PFSK-1 (cell line): Measurements from ENCODE around the gene SCART1.

Source experiments
- FOXP2 ChIP-seq: optimal IDR thresholded peaks from 2 replicates; pipeline ENCODE3; 2011; ENCODE audit warnings: borderline replicate concordance, control low read depth, inconsistent platforms; ENCODE audit not compliant: insufficient read depth; ENCODE audit errors: extremely low read length, extremely low read depth
- POLR2AphosphoS5 ChIP-seq: IDR thresholded peaks from 2 replicates; pipeline ENCODE4 v1.6.1; 2012; ENCODE audit warnings: low read depth, mild to moderate bottlenecking, control low read depth, low read length, moderate library complexity
- REST ChIP-seq, 2 experiments: IDR thresholded peaks; 2 replicates each; pipeline versions ENCODE4 v1.6.1 to v1.8.0; 2011 to 2012; ENCODE audit warnings: low read depth in 2 of 2, low read length in 2 of 2, control low read depth in 1 of 2, inconsistent platforms in 1 of 2, mild to moderate bottlenecking in 1 of 2, moderate library complexity in 1 of 2; ENCODE audit not compliant: insufficient read depth in 1 of 2
- SIN3A ChIP-seq: IDR thresholded peaks from 2 replicates; pipeline ENCODE4 v1.6.1; 2012; ENCODE audit warnings: mild to moderate bottlenecking, low read length, moderate library complexity, borderline replicate concordance; ENCODE audit not compliant: insufficient read depth
- TAF1 ChIP-seq: IDR thresholded peaks from 2 replicates; pipeline ENCODE4 v1.6.1; 2012; ENCODE audit warnings: low read length, control low read depth, borderline replicate concordance; ENCODE audit not compliant: insufficient read depth

Gene SCART1

DNA sequence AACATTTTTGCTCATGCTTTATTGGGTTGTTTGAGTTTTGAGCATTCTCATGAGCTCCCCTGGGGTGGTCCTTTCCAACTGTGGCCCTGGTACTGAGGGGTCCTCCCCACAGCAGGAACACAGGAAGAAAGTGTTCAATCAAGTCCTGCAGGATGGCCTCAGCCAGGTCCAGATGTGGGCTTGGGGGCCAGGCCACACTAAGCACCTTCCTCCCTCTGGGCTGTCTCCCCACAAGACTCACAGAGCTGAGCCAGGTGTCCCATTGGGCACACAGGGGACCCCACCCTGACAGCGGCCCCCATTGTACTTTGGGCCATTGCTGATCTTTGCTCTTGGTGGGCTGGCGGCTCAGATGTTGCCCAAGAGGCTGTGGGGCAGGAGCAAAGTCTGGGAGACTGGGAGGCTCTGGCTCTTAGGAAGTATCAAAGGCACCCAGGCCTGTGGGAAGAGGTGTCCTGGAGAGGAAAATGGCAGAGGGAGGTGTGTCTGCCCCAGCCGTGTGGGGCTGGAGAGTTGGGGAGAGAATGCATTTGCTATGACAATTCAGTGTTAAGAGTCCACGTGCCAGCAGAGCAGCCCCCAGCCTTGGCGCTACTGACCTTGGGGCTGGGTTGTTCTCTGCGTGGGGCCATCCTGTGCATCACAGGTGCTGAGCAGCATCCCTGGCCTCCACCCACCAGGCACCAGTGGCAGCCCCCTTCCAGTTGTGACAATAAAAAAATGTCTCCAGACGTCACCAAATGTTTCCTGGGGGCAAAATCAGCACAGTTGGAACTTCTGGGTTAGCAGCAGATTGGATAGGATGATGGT lies 17.8 kb downstream of the SCART1 start:
- TF ChIP-seq REST (IDR thresholded peaks at IDR 0.05; ENCODE audit: insufficient read depth in 1 of 2, low read depth in 2 of 2, low read length in 2 of 2) (no peak), FOXP2 (no peak), SIN3A (no peak), TAF1 (no peak), POLR2AphosphoS5 (no peak)

- no peak for TF ChIP-seq REST (IDR thresholded peaks at IDR 0.05; ENCODE audit: insufficient read depth in 1 of 2, low read depth in 2 of 2, low read length in 2 of 2)
- TF ChIP-seq POLR2AphosphoS5: no peak
- TF ChIP-seq FOXP2: no peak
- no peak for TF ChIP-seq SIN3A
- TF ChIP-seq TAF1: no peak
Observed at GRCh38 chr10:133473270-133473669, 19.5 kb downstream of the SCART1 start.

GRCh38 chr10:133474027-133474426 lies 20.3 kb downstream of the SCART1 start:
- TF ChIP-seq SIN3A: no peak
- no peak for TF ChIP-seq POLR2AphosphoS5
- TF ChIP-seq TAF1: no peak
- no peak for TF ChIP-seq FOXP2
- no peak for TF ChIP-seq REST (IDR thresholded peaks at IDR 0.05; ENCODE audit: insufficient read depth in 1 of 2, low read depth in 2 of 2, low read length in 2 of 2)

DNA sequence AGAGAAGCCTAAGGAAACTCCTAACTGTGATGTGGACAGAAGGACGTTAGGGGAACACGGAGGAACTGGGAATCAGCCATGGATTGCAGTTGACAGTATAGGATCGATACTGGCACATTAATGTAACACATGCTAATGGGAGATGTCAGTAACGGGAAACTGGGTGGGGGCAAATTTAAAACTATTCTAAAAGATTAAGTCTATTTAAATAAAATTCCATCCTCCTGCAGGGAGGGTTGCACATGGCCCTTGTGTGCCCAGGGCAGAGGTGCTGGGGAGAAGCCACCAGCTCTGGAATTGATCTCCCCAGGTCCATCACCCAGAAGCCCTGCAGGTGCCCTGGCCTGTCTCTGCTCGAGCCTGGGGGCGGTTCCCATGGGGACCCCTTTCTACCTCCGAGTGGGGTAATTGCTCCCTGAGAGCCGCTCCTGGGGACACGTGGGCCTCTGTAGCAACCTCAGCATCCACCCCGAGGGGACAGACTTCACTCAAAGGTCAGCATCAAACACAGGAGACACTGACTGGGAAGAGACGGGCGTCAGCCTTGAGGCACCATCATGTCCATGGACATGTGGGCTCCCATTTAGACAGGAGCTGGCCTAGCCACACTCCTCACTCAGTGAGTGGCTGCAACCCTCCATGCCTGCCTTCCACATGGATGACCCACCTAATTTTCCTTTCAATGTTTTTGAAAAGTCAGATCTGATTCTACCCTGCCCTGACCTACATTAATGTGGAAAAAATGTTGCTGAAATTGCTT lies 21.1 kb downstream of the SCART1 start:
- TF ChIP-seq TAF1 (no peak), FOXP2 (no peak), SIN3A (no peak)

GRCh38 chr10:133475425-133475734 lies 21.6 kb downstream of the SCART1 start:
- TF ChIP-seq POLR2AphosphoS5 (no peak), REST (IDR thresholded peaks at IDR 0.05; ENCODE audit: insufficient read depth in 1 of 2, low read depth in 2 of 2, low read length in 2 of 2) (no peak), TAF1 (no peak), SIN3A (no peak)
